Measurements from ENCODE around the gene PDE6C. TPM values are rescaled to one million over a fixed set of nuclear protein-coding genes. Genes with fewer than 3 reads are reported as not detected.

Gene PDE6C
- total RNA-seq (2014; rRNA removed; shearing (Covaris generic)), result not detected in 2 replicates

- DNase-seq (ENCODE audit: low spot score), result no peak
Observed at GRCh38 chr10:93612311-93612710, at the start of gene PDE6C. Gene PDE6C (plus strand): TSS chr10:93612537. CDS start chr10:93612726, 189 bp downstream.

GRCh38 chr10:93565446-93565845, 46.9 kb upstream of the PDE6C start:
- DNase-seq (ENCODE audit: low spot score), result no peak

- peak; percentile 35 for DNase-seq (ENCODE audit: low spot score)
Observed at GRCh38 chr10:93566435-93567276, 45.7 kb upstream of the PDE6C start, which contains the start of gene FFAR4. Gene FFAR4 (plus strand): TSS chr10:93566665. CDS start chr10:93566721, 56 bp downstream.

GRCh38 chr10:93567277-93568104, 44.8 kb upstream of the PDE6C start:
- no peak for DNase-seq (ENCODE audit: low spot score)

DNA sequence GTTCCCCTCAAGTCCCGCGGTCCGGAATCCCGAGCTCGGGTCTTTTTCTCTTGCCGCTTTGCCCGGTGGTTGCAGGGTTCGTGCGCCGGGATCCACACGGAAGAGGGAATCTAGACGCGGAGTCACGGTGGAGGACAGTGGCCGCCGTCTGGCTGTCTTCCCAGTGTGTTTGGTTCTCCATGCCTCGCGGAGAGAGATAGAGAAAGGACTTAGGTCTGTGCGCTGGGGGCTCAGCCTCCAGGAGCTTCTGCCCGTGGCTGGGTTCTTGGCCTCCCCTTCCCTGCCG, 44.3 kb upstream of the PDE6C start:
- DNase-seq (ENCODE audit: low spot score), result no peak

GRCh38 chr10:93570383-93570782, 42.0 kb upstream of the PDE6C start:
- no peak for DNase-seq (ENCODE audit: low spot score)

GRCh38 chr10:93572606-93573005, 39.7 kb upstream of the PDE6C start:
- DNase-seq (ENCODE audit: low spot score), result no peak

GRCh38 chr10:93573051-93573909, 39.1 kb upstream of the PDE6C start:
- peak; percentile 45 for DNase-seq (ENCODE audit: low spot score)

- DNase-seq (ENCODE audit: low spot score), result no peak
Observed at GRCh38 chr10:93573924-93574323, 38.4 kb upstream of the PDE6C start.

DNA sequence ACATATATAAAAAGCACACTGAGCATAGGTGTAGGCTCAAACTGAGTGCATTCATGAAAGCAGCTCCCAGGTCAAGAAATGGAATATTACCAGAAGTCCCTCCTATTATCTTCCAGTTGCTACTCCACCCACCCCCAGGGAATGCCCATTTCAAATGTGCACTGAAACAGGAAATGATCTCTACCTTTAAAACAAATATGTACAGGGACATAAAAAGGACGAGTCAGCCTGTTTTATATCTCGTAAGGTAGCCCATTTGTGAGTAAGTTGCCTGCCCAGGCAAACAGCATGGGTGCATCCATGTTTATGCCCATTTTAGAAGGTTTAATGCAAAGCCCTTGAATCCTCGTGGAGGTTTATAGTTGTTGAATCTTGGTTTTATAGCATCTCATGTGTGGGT, 35.4 kb upstream of the PDE6C start:
- no peak for DNase-seq (ENCODE audit: low spot score)

GRCh38 chr10:93577565-93577964, 34.8 kb upstream of the PDE6C start:
- DNase-seq (ENCODE audit: low spot score), result no peak

GRCh38 chr10:93579089-93579488, 33.2 kb upstream of the PDE6C start:
- DNase-seq (ENCODE audit: low spot score), result peak; percentile 35

GRCh38 chr10:93579985-93580711, 32.2 kb upstream of the PDE6C start:
- DNase-seq (ENCODE audit: low spot score), result no peak

- DNase-seq (ENCODE audit: low spot score), result no peak
Observed at GRCh38 chr10:93580828-93581227, 31.5 kb upstream of the PDE6C start.

GRCh38 chr10:93584445-93584844, 27.9 kb upstream of the PDE6C start:
- DNase-seq (ENCODE audit: low spot score), result no peak

DNA sequence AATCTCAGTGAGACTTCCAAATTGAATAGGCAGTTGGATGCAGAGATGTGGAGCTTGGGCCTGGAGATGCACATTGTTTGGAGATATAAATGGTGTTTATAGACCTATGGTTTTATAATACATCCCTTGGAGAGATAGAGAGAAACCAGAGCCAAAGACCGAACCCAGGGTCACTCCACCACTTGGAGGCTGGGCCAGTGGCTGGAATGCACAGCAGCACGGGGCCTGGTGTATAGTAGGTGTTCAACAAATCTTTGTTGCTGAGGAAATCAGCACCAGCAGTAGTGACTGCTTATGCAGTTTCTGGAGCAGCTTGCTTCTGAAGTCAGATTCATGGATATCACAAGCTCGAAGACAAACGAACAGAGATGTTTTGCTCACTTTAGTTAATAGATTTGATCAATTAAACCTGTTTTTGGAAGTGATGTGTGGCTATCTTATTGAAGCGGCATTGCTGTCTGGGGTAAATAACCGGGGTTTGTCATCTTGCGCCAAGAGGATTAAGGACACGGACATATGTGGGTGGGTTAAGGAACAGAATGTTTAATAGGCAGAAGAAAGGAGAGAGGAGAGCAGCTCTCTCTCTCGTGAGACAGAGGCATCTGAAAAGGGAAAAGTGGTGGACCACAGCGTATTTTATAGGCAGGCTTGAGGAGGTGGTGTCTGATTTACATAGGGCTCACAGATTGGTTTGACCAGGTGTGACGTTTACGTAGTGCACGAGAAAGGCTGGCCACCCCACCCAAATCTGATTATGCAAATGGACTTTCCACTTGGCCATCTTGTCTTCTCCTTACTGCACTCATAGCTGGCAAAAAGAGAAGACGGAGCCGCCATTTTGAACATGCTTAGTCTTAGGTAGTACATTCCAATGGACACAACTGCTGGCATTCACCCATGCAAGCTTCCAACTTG, 22.4 kb upstream of the PDE6C start:
- no peak for DNase-seq (ENCODE audit: low spot score)

DNA sequence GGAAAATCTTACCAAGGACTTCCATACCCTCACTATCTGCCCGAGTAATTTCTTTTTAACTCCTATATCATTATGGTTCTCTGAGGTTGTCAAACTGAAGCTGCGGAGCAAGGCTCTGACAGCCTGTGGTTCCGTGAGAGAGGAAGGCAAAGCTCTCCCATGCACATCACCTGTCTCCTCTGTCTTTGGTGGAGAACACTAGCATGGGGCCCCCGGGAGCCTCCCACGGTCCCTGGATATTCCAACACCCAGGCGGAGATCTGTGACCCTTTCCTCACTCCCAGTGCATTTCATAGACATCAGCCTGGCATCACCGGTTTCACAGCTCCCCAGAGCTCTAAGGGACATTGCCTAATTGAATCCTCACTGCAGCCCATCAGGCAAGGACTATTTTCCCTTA, 21.7 kb upstream of the PDE6C start:
- DNase-seq (ENCODE audit: low spot score), result no peak

GRCh38 chr10:93591065-93591808, 21.1 kb upstream of the PDE6C start:
- DNase-seq (ENCODE audit: low spot score), result no peak

DNA sequence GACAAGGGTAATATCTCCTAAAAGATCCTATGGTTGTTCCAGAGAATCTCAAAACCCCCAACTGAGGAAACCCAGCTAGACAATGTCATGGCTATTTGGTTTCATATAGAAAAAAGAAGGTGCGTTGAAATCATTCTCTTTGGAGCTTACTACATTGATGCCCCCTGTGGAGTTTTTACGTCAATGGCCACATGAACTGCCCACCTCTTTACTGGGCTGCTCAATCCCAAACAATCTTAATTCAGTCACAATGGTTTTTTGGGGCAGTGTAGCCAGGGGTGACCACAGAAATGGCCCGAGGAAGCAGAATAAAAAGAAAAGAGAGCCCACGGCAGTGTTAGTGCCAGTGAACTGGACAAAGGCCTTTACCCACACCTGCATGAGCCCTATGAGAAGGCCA, 19.1 kb upstream of the PDE6C start:
- DNase-seq (ENCODE audit: low spot score), result no peak

Data from A172 (cell line).